GM12891 (cell line): Measurements from ENCODE around the gene RGS16.

ENCODE experiments used
- PAX5 ChIP-seq: IDR thresholded peaks from 2 replicates; pipeline ENCODE4 v1.6.1; 2011; ENCODE audit warnings: low read length, moderate library complexity, mild to moderate bottlenecking; ENCODE audit not compliant: insufficient read depth, severe bottlenecking
- POLR2A ChIP-seq: IDR thresholded peaks from 2 replicates; pipeline ENCODE4 v1.6.1; 2011; ENCODE audit warnings: low read depth, low read length, control low read depth
- POLR2AphosphoS5 ChIP-seq: IDR thresholded peaks from 2 replicates; pipeline ENCODE4 v1.6.1; 2011; ENCODE audit warnings: low read depth, low read length, control low read depth
- POU2F2 ChIP-seq: IDR thresholded peaks from 2 replicates; pipeline ENCODE4 v1.6.1; 2011; ENCODE audit warnings: low read depth, mild to moderate bottlenecking, control low read depth, low read length, moderate library complexity
- SPI1 ChIP-seq: IDR thresholded peaks from 2 replicates; pipeline ENCODE4 v1.6.1; 2011; ENCODE audit warnings: low read depth, low read length, control low read depth
- TAF1 ChIP-seq: IDR thresholded peaks from 2 replicates; pipeline ENCODE4 v1.6.1; 2011; ENCODE audit warnings: low read depth, low read length, control low read depth

- no peak for TF ChIP-seq POLR2AphosphoS5
- no peak for TF ChIP-seq TAF1
- TF ChIP-seq POLR2A = no peak
- TF ChIP-seq PAX5 = no peak
- TF ChIP-seq POU2F2 = no peak
- TF ChIP-seq SPI1 = no peak
These were observed 38.3 kb upstream of the RGS16 start for GRCh38 chr1:182642461-182642860.
